Neural crest cell (in vitro differentiated cells): ENCODE data around the gene TRIO. TPM values are rescaled to one million over a fixed set of nuclear protein-coding genes. Genes with fewer than 3 reads are reported as not detected.

Experiments used
- DNase-seq: peaks from one replicate; pipeline ENCODE4 v3.0.0; 2021; ENCODE audit warnings: low read depth, mixed read lengths, low spot score
- H3K27ac Mint-ChIP-seq: one replicate; pipeline ENCODE4 v1.8.0; 2021; ENCODE audit warnings: mild to moderate bottlenecking, mixed read lengths; ENCODE audit not compliant: unreplicated experiment
- H3K27me3 Mint-ChIP-seq: 2 replicates; pipeline ENCODE4 v1.8.0; 2021; ENCODE audit warnings: low read depth, mild to moderate bottlenecking, mixed read lengths
- H3K36me3 Mint-ChIP-seq: 2 replicates; pipeline ENCODE4 v1.8.0; 2021; ENCODE audit warnings: low read depth, mild to moderate bottlenecking, mixed read lengths
- H3K4me1 Mint-ChIP-seq: 2 replicates; pipeline ENCODE4 v1.8.0; 2021; ENCODE audit warnings: mixed read lengths
- H3K4me3 Mint-ChIP-seq: one replicate; pipeline ENCODE4 v1.8.0; 2021; ENCODE audit warnings: mild to moderate bottlenecking, mixed read lengths
- H3K9me3 Mint-ChIP-seq: 2 replicates; pipeline ENCODE4 v1.8.0; 2021; ENCODE audit warnings: mixed read lengths
- total RNA-seq: library from RNA; stranded (reverse); gene quantifications from 2 replicates; pipeline ENCODE4 v1.2.1, GENCODE V29; 2021
- TF ChIP-seq, protein P1 (sequence below): fragments of 200-600 bp; sonication (generic); conservative IDR thresholded peaks from 2 replicates; pipeline ENCODE4 v1.5.0; 2021; ENCODE audit warnings: antibody characterized with exemption, mild to moderate bottlenecking

Gene TRIO
- total RNA-seq, 1 donor from 2014 or later: 134 TPM

DNA sequence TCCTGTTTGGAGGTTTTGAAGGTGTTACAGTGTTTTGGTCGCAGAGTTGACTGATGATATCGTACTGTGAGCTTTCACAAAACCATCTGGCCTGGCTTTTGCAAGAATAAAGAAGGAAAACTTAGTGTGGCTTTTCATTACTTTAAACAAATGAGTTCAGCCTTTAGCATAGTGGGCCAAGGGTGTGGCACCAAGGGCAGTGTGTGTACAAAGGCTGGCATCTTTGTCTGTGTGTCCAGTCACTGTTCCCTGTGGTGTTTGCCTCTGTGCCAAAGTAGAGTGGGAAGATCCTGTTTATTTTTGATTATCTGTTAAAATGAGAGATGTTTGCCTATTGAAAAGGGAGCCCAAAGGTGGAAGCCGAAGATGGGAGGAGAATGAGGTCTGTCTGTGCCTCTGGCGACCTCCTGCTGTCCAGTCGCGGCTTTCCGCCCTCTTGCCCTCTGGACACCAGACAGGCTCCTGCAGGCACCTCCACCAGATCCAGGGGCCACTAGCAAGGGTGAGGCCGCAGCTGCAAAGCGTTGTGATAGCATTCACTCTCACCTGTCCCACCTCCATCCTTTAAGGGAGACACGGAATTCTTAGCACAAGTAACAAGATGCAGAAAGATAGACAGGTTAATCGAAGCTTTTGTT is 113.7 kb downstream of the TRIO start:
- TF ChIP-seq, protein P1, sequence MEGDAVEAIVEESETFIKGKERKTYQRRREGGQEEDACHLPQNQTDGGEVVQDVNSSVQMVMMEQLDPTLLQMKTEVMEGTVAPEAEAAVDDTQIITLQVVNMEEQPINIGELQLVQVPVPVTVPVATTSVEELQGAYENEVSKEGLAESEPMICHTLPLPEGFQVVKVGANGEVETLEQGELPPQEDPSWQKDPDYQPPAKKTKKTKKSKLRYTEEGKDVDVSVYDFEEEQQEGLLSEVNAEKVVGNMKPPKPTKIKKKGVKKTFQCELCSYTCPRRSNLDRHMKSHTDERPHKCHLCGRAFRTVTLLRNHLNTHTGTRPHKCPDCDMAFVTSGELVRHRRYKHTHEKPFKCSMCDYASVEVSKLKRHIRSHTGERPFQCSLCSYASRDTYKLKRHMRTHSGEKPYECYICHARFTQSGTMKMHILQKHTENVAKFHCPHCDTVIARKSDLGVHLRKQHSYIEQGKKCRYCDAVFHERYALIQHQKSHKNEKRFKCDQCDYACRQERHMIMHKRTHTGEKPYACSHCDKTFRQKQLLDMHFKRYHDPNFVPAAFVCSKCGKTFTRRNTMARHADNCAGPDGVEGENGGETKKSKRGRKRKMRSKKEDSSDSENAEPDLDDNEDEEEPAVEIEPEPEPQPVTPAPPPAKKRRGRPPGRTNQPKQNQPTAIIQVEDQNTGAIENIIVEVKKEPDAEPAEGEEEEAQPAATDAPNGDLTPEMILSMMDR: no peak
- Mint-ChIP-seq H3K4me1 (peaks cover 54% of the 10 kb centered on the region), H3K36me3 (peaks cover 8% of the 10 kb centered on the region), H3K27ac (no peak overlapping the region), H3K27me3 (no peaks in the 10 kb centered on the region), H3K9me3 (peaks cover 8% of the 10 kb centered on the region), H3K4me3 (no peak overlapping the region)
- no peak for DNase-seq

DNA sequence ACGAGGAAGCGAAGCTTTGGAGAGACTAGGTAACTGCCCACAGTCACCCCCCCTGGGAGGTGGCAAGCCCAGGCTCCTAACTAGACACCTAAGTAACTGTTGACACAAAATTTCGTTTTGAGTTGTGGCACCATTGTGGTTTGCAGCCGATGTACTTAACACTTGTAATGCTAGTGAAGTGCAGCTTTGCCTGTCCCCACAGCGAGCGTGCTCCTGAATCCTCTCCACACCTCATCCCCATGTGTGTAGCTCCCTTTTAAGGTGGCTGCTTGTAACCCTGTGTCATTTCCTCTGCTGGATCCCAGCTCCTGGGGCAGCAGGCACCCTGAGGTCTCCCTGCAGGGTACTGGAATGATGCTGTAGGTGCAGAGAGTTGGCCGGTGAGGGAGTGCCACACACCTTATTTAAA is 114.9 kb downstream of the TRIO start:
- Mint-ChIP-seq H3K27ac (no peak overlapping the region), H3K4me1 (peaks cover 52% of the 10 kb centered on the region), H3K36me3 (peaks cover 8% of the 10 kb centered on the region), H3K27me3 (no peaks in the 10 kb centered on the region), H3K4me3 (no peak overlapping the region), H3K9me3 (peaks cover 8% of the 10 kb centered on the region)
- TF ChIP-seq, protein P1: no peak
- DNase-seq: no peak

DNA sequence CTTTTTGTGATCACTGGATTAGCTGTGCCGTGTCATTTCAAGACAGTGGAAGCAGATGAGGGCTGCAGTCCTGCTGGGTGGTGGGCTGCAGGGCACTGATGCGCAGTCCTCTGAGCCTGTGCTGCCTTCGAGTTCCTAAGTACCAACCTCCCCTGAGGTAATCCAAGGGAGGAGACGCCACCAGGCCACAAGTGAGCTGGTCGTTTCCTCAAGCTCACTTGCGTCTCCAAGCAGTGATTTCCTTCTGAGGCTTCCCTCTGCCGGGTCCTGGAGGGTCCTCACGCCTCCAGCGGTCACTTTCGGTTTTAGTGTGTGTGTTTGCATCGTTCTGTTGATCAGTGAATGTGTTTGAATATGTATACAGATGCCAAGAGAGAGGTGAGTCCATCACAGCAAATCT is 115.7 kb downstream of the TRIO start:
- peaks cover 8% of the 10 kb centered on the region for H3K36me3 Mint-ChIP-seq
- H3K9me3 Mint-ChIP-seq: peaks cover 8% of the 10 kb centered on the region
- DNase-seq: no peak
- H3K27ac Mint-ChIP-seq: no peak overlapping the region
- H3K4me1 Mint-ChIP-seq: peaks cover 54% of the 10 kb centered on the region
- no peaks in the 10 kb centered on the region for H3K27me3 Mint-ChIP-seq
- H3K4me3 Mint-ChIP-seq: peak overlapping the region; percentile 29
- TF ChIP-seq, protein P1: no peak

DNA sequence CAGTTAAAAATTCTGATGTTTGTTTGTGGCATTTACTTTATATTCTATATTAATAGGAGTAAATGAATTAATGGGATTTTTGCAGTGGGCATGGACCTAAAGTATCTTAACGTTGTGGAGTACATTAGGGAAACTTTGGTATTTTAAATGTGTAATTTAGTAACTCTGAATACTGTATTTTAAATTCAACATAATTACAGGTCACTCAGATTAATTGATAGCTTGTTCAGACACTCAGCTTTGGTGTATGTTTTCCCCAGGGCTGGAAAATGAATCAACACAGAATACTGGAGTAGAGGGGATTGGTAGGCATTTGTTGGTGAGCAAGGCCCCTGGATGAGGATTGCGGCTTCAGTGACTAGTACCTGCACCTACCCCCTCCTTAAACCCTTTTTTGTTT is 117.5 kb downstream of the TRIO start:
- Mint-ChIP-seq H3K9me3 (peaks cover 4% of the 10 kb centered on the region), H3K4me1 (peaks cover 65% of the 10 kb centered on the region), H3K4me3 (no peak overlapping the region), H3K27me3 (no peaks in the 10 kb centered on the region), H3K36me3 (peaks cover 4% of the 10 kb centered on the region), H3K27ac (no peak overlapping the region)
- TF ChIP-seq, protein P1: no peak
- DNase-seq: no peak

DNA sequence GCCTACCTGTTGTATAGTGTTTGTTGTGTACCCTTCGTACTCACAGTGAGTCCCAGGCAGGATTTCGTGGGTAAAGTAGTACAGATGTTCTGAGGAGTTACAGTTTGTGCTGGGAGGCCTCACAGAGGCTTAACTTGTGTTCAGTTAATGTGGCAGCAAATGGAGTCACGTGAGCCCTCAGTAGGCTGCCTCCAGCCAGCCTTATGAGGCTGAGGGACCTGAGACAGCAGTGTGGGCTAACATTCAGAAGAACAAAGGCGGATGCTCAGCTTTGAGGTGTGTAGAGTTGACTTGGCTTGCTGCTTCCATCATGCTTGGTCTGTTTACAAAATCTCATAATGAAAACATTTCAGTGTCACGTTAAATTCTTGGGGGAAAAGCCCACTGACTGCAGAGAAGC is 118.1 kb downstream of the TRIO start:
- Mint-ChIP-seq H3K4me1 (peaks cover 65% of the 10 kb centered on the region), H3K4me3 (peak overlapping the region; percentile 7), H3K36me3 (no peaks in the 10 kb centered on the region), H3K9me3 (no peaks in the 10 kb centered on the region), H3K27ac (no peak overlapping the region), H3K27me3 (no peaks in the 10 kb centered on the region)
- no peak for DNase-seq
- TF ChIP-seq, protein P1: no peak
